Lower leg skin (tissue), 4 donors: ENCODE measurements around the gene CRNKL1. TPM values are rescaled to one million over a fixed set of nuclear protein-coding genes. Genes with fewer than 3 reads are reported as not detected.

ENCODE experiments used
- DNase-seq, 2 donors: peaks; one replicate each; pipeline ENCODE4 v3.0.0-alpha.2; 2019; ENCODE audit warnings: low spot score in 2 of 2
- H3K4me3 ChIP-seq: fragments of 200-600 bp; sonication (generic); 2 replicates; pipeline ENCODE4 v1.5.1; 2017; ENCODE audit warnings: mild to moderate bottlenecking, low read depth; ENCODE audit not compliant: poor library complexity, severe bottlenecking
- POLR2A ChIP-seq, 2 donors: fragments of 450-650 bp; IDR thresholded peaks; one replicate each; pipeline ENCODE4 v1.6.1; 2016 to 2017; ENCODE audit warnings: antibody characterized with exemption in 2 of 2, mild to moderate bottlenecking in 1 of 2, moderate library complexity in 1 of 2
- WGBS, 2 donors: methylation state at CpG; one replicate each; pipeline ENCODE4 v1.1.5; 2018; 5-methylcytosine and 5-hydroxymethylcytosine counted together
- intact Hi-C: fragments of 100-400 bp; cut with DNase I; formaldehyde crosslinking; loops from one replicate; pipeline ENCODE4 v1.15.0; 2023; ENCODE audit warnings: low total_unique reads
- total RNA-seq, 4 donors: library from RNA; depleted of rRNA; stranded (reverse); fragments of >200 nt; gene quantifications; one replicate each; pipeline ENCODE4 v1.1.0, GENCODE V29; 2016
- TF ChIP-seq, protein P1 (sequence below), 3 donors: fragments of 450-650 bp; IDR thresholded peaks; one replicate each; pipeline ENCODE4 v1.5.1; 2016; ENCODE audit warnings: antibody characterized with exemption in 3 of 3, mild to moderate bottlenecking in 3 of 3, moderate library complexity in 2 of 3

The CRNKL1 gene
- total RNA-seq, 4 donors from 2014 or later, result 19.5 to 25.3 (median 20.7) TPM

DNA sequence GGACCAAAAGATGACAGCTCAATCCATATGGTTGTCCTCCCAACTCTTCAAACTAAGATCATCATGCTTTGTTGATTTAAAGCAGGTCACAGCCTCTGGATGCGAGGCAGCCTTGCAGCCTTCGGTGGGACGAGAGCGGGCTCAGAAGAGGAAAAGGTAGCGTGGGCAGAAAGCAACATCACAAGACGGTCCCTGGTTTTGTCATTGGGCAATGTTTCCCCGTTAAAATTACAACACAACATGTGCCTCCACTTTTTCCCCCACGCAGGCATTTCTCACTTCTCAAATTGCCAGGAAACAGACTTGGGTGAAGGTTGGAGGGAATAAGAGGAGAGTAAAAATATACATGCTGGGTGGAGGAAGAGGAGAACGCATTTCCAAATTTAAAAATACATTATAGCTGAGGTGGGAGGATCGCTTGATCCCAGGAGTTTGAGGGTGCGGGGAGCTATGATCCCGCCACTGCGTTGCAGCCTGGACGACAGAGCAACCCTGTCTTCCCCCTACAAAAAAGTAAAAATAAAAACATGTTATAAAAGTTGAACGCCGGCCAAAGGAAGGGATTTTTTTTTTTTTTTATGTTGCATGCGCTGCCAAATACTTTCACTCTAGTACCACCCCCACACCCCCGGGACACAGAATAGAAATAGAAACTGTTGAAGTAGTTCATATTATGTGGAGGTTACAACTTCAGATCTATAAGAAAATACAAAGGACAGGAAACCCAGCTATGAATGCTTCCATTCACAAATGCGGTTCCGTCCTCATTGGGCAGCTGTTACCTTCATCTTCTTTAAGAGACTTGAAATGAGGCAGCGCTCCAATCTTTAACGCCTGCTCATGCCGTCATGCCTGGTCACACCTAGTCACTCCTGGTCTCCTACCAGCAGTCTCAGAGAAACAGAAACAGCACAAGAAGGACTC lies 49.0 kb downstream of the CRNKL1 start:
- intact Hi-C loops, result no loop called here
- no peak overlapping the region for H3K4me3 ChIP-seq

GRCh38 chr20:20002101-20002998 lies 49.9 kb downstream of the CRNKL1 start:
- H3K4me3 ChIP-seq, result no peak overlapping the region
- intact Hi-C loops, result no loop called here
- 42 to 58% methylated on average over 9 of the region's 9 CpGs for WGBS, 2 donors
- TF ChIP-seq, protein P1, sequence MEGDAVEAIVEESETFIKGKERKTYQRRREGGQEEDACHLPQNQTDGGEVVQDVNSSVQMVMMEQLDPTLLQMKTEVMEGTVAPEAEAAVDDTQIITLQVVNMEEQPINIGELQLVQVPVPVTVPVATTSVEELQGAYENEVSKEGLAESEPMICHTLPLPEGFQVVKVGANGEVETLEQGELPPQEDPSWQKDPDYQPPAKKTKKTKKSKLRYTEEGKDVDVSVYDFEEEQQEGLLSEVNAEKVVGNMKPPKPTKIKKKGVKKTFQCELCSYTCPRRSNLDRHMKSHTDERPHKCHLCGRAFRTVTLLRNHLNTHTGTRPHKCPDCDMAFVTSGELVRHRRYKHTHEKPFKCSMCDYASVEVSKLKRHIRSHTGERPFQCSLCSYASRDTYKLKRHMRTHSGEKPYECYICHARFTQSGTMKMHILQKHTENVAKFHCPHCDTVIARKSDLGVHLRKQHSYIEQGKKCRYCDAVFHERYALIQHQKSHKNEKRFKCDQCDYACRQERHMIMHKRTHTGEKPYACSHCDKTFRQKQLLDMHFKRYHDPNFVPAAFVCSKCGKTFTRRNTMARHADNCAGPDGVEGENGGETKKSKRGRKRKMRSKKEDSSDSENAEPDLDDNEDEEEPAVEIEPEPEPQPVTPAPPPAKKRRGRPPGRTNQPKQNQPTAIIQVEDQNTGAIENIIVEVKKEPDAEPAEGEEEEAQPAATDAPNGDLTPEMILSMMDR (IDR thresholded peaks at IDR 0.05), result no peak
- TF ChIP-seq POLR2A (IDR thresholded peaks at IDR 0.05), result no peak
- DNase-seq, result no peak

More for the DNA sequence above, 49.0 kb downstream of the CRNKL1 start:
- TF ChIP-seq, protein P1 (IDR thresholded peaks at IDR 0.05), result no peak
- TF ChIP-seq POLR2A (IDR thresholded peaks at IDR 0.05), result no peak
- no peak for DNase-seq
- WGBS, 2 donors, result 30 to 32% methylated on average over 23 of the region's 23 CpGs

DNA sequence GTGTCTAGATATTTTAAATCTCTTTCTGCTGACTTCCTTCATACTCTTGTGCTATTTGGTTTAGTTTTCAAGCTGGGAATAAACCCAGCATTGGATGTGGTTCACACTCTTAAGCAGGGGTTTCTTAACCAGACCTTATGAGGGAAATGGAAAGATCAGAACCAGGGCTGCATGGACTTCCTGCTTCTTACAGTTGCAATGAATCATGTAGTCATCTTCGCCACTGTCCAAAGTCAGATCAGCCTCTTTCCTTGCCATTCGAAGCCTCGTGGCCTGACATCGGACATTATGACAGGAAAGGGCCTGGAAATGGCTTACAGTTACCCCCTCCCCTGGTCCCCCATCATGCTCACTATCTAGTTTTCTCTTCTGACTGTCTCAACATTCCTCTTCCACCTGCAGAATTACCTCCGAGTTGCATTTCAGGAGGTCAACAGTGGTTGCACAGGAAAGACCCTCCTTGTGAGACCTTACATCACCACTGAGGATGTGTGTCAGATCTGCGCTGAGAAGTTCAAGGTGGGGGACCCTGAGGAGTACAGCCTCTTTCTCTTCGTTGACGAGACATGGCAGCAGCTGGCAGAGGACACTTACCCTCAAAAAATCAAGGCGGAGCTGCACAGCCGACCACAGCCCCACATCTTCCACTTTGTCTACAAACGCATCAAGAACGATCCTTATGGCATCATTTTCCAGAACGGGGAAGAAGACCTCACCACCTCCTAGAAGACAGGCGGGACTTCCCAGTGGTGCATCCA lies 51.9 kb downstream of the CRNKL1 start:
- TF ChIP-seq, protein P1 (IDR thresholded peaks at IDR 0.05), result no peak
- TF ChIP-seq POLR2A (IDR thresholded peaks at IDR 0.05), result no peak
- intact Hi-C loops, result no loop called here
- 75 to 77% methylated on average over 14 of the region's 14 CpGs for WGBS, 2 donors
- no peak for DNase-seq
- no peak overlapping the region for H3K4me3 ChIP-seq

DNA sequence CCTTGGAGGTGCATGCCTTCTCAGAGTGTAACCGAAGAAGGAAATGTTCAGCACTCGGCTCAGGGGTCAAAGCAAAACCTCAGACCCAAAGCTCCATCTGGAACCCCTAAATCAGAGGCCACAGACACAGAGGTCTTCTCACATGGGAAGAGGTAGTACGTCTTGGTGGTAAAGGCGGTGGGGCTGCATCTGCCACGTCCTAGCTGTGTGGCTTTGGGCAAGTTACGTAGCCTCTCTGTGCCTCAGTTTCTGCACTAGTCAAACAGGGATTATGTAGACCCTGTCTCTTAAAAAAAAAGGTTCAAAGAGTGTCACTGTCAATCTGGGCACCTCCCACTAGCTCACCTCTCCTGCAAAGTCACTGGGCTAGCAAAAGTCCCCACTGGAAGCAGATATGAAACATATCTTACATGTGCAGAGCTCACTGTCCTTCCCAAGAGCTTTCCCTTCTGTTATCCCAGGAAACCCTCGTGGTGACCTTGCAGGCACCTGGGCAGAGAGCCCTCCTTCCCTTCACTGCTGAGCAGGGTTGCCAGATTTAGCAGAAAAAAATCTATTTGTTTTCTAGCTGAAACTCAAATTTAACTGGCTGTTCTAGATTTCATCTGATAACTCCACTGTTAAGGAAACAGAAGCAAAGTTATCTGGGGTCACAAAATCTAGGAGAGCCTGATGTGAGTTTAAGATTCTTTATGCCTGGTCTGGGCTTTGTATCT lies 53.1 kb downstream of the CRNKL1 start:
- TF ChIP-seq, protein P1 (IDR thresholded peaks at IDR 0.05), result no peak
- no peak for TF ChIP-seq POLR2A (IDR thresholded peaks at IDR 0.05)
- 78 to 83% methylated on average over 7 of the region's 7 CpGs for WGBS, 2 donors

GRCh38 chr20:19996917-19997316 lies 55.3 kb downstream of the CRNKL1 start:
- no peak overlapping the region for H3K4me3 ChIP-seq
- 34 to 44% methylated on average over 9 of the region's 9 CpGs for WGBS, 2 donors
- intact Hi-C loops, result loop anchor here (5.0 to 10.0 kb wide), 2 partner anchors 212 to 305 kb away; no protein-coding TSS in a partner anchor
- no peak for DNase-seq
- TF ChIP-seq, protein P1 (IDR thresholded peaks at IDR 0.05), result no peak
- no peak for TF ChIP-seq POLR2A (IDR thresholded peaks at IDR 0.05)

More for the DNA sequence above, 53.1 kb downstream of the CRNKL1 start:
- H3K4me3 ChIP-seq, result no peak overlapping the region
- intact Hi-C loops, result loop anchor here (5.0 to 10.0 kb wide), 2 partner anchors 214 to 307 kb away; no protein-coding TSS in a partner anchor
- no peak for DNase-seq
